IMR-90 (cell line): ENCODE measurements around the gene LCA5L.
"Not testable (repeated sequence)": the region's sequence is repeated elsewhere in the genome, so short reads cannot be mapped to it uniquely, and the experiment has no call there.

Source experiments
- BHLHE40 ChIP-seq: fragments of 150-350 bp; IDR thresholded peaks from 2 replicates; pipeline ENCODE4 v1.6.1; 2016; ENCODE audit warnings: mild to moderate bottlenecking, low read depth, low read length
- RAD21 ChIP-seq: IDR thresholded peaks from 2 replicates; pipeline ENCODE4 v1.6.1; 2012; ENCODE audit warnings: low read length, improper control_type of control experiment
- TF ChIP-seq, protein P1 (sequence below): conservative IDR thresholded peaks from 2 replicates; pipeline ENCODE4 v1.5.1; 2012; ENCODE audit warnings: mild to moderate bottlenecking, low read depth, low read length, improper control_type of control experiment

DNA sequence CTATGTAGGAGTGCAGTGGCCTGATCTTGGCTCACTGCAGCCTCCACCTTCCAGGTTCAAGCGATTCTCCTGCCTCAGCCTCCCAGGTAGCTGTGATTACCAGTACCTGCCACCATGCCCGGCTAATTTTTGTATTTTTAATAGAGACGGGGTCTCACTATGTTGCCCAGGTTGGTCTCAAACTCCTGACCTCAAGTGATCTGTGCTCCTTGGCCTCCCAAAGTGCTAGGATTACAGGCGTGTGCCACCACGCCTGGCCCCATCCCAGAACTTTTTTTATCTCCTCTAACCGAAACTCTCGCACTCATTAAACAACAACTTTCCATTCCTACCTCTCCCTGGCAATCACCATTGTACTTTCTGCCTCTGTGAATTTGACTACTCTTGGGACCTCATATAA lies 63.5 kb downstream of the LCA5L start:
- not testable (repeated sequence) for TF ChIP-seq RAD21, BHLHE40
- TF ChIP-seq, protein P1, sequence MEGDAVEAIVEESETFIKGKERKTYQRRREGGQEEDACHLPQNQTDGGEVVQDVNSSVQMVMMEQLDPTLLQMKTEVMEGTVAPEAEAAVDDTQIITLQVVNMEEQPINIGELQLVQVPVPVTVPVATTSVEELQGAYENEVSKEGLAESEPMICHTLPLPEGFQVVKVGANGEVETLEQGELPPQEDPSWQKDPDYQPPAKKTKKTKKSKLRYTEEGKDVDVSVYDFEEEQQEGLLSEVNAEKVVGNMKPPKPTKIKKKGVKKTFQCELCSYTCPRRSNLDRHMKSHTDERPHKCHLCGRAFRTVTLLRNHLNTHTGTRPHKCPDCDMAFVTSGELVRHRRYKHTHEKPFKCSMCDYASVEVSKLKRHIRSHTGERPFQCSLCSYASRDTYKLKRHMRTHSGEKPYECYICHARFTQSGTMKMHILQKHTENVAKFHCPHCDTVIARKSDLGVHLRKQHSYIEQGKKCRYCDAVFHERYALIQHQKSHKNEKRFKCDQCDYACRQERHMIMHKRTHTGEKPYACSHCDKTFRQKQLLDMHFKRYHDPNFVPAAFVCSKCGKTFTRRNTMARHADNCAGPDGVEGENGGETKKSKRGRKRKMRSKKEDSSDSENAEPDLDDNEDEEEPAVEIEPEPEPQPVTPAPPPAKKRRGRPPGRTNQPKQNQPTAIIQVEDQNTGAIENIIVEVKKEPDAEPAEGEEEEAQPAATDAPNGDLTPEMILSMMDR, result not testable (repeated sequence)
